Astrocyte (in vitro differentiated cells and primary cell): Measurements from ENCODE around the gene ZFYVE1.

Source experiments
- EZH2 ChIP-seq: IDR thresholded peaks from 2 replicates; pipeline ENCODE4 v1.6.1; 2012; ENCODE audit warnings: mild to moderate bottlenecking, low read length, inconsistent platforms; ENCODE audit not compliant: insufficient read depth
- TF ChIP-seq, protein P1 (sequence below): IDR thresholded peaks from 2 replicates; pipeline ENCODE4 v1.5.1; 2011; ENCODE audit warnings: low read depth, mild to moderate bottlenecking, inconsistent platforms, low read length, moderate library complexity; ENCODE audit not compliant: insufficient read depth

DNA sequence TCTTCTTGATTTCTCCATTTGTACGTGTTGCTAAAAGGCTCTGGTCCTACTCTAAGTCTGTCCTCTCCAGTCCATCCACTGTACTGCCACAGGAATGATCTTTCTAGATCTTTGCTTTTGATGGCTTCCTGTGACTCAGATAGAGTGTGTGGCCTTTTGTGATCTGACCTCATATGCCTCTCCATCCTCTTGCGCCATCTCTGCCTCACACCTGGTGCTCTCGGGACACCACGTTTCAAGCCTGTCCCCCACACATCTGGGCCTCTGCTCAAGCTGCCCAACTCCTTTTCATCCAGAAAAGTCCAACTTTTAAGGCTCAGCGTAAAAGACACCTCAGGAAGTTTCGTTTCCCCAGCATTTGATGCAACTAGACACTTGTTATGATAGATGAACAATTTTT, 61.7 kb downstream of the ZFYVE1 start:
- TF ChIP-seq, protein P1, sequence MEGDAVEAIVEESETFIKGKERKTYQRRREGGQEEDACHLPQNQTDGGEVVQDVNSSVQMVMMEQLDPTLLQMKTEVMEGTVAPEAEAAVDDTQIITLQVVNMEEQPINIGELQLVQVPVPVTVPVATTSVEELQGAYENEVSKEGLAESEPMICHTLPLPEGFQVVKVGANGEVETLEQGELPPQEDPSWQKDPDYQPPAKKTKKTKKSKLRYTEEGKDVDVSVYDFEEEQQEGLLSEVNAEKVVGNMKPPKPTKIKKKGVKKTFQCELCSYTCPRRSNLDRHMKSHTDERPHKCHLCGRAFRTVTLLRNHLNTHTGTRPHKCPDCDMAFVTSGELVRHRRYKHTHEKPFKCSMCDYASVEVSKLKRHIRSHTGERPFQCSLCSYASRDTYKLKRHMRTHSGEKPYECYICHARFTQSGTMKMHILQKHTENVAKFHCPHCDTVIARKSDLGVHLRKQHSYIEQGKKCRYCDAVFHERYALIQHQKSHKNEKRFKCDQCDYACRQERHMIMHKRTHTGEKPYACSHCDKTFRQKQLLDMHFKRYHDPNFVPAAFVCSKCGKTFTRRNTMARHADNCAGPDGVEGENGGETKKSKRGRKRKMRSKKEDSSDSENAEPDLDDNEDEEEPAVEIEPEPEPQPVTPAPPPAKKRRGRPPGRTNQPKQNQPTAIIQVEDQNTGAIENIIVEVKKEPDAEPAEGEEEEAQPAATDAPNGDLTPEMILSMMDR, result no peak
- TF ChIP-seq EZH2, result no peak
